ENCODE data around the gene CNTF.

- TF ChIP-seq CTCF (conservative IDR thresholded peaks at IDR 0.05 in 1 of 2, IDR thresholded peaks at IDR 0.05 in 1 of 2; ENCODE audit: extremely low read depth in 1 of 2, insufficient read depth in 1 of 2, low read depth in 1 of 2, low read length in 2 of 2) (no peak), EZH2 (IDR thresholded peaks at IDR 0.05; ENCODE audit: borderline replicate concordance, low read length) (no peak)
These were observed 741 bp upstream of the CNTF start for GRCh38 chr11:58621586-58622262.

Data from mammary epithelial cell (primary cell).